Measurements from ENCODE around the gene METTL16.

Gene METTL16

DNA sequence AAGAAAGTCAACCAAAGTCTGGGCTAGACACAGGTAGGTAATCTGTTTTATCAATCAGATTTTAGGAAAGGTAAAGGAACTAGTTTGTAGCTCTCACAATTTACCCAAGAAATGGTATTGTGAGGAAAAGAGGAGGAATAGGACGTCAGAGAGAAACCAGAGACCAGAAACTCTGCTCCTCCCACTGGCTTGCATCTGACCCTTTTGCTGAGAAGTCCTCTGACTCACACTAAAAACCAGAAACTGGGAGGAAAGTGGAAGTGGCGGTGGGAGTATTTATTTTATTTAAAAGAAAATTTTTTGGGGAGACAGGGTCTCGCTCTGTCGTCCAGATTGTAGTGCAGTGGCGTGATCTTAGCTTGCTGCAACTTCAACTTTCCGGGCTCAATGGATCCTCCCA lies 72.9 kb downstream of the METTL16 start:
- Histone ChIP-seq H3K4me3 (no peak overlapping the region), H3K9me3 (no peaks in the 10 kb centered on the region; the same call in 1 of the 2 replicates), H3K4me2 (no peak overlapping the region), H4K20me1 (no peaks in the 10 kb centered on the region), H3K27ac (peak overlapping the region; percentile 38), H3K9ac (no peak overlapping the region), H3K4me1 (peaks cover 63% of the 10 kb centered on the region), H3K27me3 (no peaks in the 10 kb centered on the region), H3K36me3 (peaks cover 61% of the 10 kb centered on the region)
- no peak for TF ChIP-seq Cebpa-rat (IDR thresholded peaks at IDR 0.05)

- H3K4me3 ChIP-seq = peak overlapping the region; percentile 13; the same call in 1 of the 2 replicates
- no peaks in the 10 kb centered on the region for H3K27me3 ChIP-seq
- no peaks in the 10 kb centered on the region; the same call in 1 of the 2 replicates for H3K9me3 ChIP-seq
- H3K9ac ChIP-seq = peak overlapping the region; percentile 65
- peaks cover 66% of the 10 kb centered on the region for H3K4me1 ChIP-seq
- TF ChIP-seq Cebpa-rat (IDR thresholded peaks at IDR 0.05) = no peak
- no peaks in the 10 kb centered on the region for H4K20me1 ChIP-seq
- peak overlapping the region; percentile 68 for H3K27ac ChIP-seq
- H3K36me3 ChIP-seq = peaks cover 71% of the 10 kb centered on the region
- peak overlapping the region; percentile 83 for H3K4me2 ChIP-seq
Observed at GRCh38 chr17:2436316-2436905, 75.3 kb downstream of the METTL16 start.

- no peaks in the 10 kb centered on the region for H3K9me3 ChIP-seq
- peak overlapping the region; percentile 65 for H3K9ac ChIP-seq
- H3K36me3 ChIP-seq = peaks cover 71% of the 10 kb centered on the region
- no peaks in the 10 kb centered on the region for H4K20me1 ChIP-seq
- peak overlapping the region; percentile 83 for H3K4me2 ChIP-seq
- peak overlapping the region; percentile 48 for H3K4me3 ChIP-seq
- no peak for TF ChIP-seq Cebpa-rat (IDR thresholded peaks at IDR 0.05)
- peak overlapping the region; percentile 68 for H3K27ac ChIP-seq
- peaks cover 70% of the 10 kb centered on the region for H3K4me1 ChIP-seq
- no peaks in the 10 kb centered on the region for H3K27me3 ChIP-seq
Observed at GRCh38 chr17:2435862-2436261, 75.8 kb downstream of the METTL16 start.

- TF ChIP-seq Cebpa-rat (IDR thresholded peaks at IDR 0.05) = no peak
- Histone ChIP-seq H3K4me3 (peak overlapping the region; percentile 48), H3K9me3 (no peaks in the 10 kb centered on the region), H3K4me1 (peaks cover 75% of the 10 kb centered on the region), H3K36me3 (peaks cover 65% of the 10 kb centered on the region), H3K9ac (peak overlapping the region; percentile 65), H3K27ac (peak overlapping the region; percentile 68), H3K27me3 (no peaks in the 10 kb centered on the region), H4K20me1 (no peaks in the 10 kb centered on the region), H3K4me2 (peak overlapping the region; percentile 83)
Observed at GRCh38 chr17:2435181-2435741, 76.4 kb downstream of the METTL16 start.

GRCh38 chr17:2433696-2434095 lies 78.0 kb downstream of the METTL16 start:
- Histone ChIP-seq H3K4me2 (peak overlapping the region; percentile 83), H3K4me3 (no peak overlapping the region), H4K20me1 (no peaks in the 10 kb centered on the region), H3K27me3 (no peaks in the 10 kb centered on the region), H3K9me3 (no peaks in the 10 kb centered on the region), H3K9ac (no peak overlapping the region), H3K4me1 (peaks cover 72% of the 10 kb centered on the region), H3K27ac (peak overlapping the region; percentile 68), H3K36me3 (peaks cover 50% of the 10 kb centered on the region)
- TF ChIP-seq Cebpa-rat (IDR thresholded peaks at IDR 0.05) = no peak

DNA sequence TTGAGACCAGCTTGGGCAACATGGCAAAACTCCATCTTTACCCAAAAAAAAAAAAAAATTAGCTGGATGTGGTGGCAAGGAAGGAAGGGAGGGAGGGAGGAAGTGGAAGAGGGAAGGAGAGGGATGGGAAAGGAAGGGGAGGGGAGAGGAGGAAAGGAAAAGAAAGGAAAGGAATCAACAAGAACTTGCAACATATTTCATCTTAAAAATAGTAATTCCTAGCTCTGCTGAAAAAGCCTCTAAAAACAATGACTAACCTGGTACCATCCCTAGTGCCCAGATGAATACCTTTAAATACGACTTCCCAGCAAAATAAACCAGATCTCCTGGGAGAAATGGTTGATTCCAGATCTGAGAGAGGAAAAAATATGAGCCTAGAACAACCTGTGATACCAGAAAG lies 83.8 kb downstream of the METTL16 start:
- H3K9me3 ChIP-seq = no peaks in the 10 kb centered on the region
- peaks cover 14% of the 10 kb centered on the region for H3K4me1 ChIP-seq
- H3K27me3 ChIP-seq = no peaks in the 10 kb centered on the region
- TF ChIP-seq Cebpa-rat (IDR thresholded peaks at IDR 0.05) = no peak
- H3K9ac ChIP-seq = no peak overlapping the region
- no peak overlapping the region for H3K4me2 ChIP-seq
- peaks cover 58% of the 10 kb centered on the region for H3K36me3 ChIP-seq
- H4K20me1 ChIP-seq = no peaks in the 10 kb centered on the region
- H3K27ac ChIP-seq = no peak overlapping the region
- H3K4me3 ChIP-seq = no peak overlapping the region

GRCh38 chr17:2427215-2427614 lies 84.5 kb downstream of the METTL16 start:
- H3K9ac ChIP-seq = no peak overlapping the region
- H3K36me3 ChIP-seq = peaks cover 56% of the 10 kb centered on the region
- no peak overlapping the region for H3K27ac ChIP-seq
- H3K4me1 ChIP-seq = peaks cover 13% of the 10 kb centered on the region
- no peaks in the 10 kb centered on the region for H3K9me3 ChIP-seq
- no peaks in the 10 kb centered on the region for H3K27me3 ChIP-seq
- no peak for TF ChIP-seq Cebpa-rat (IDR thresholded peaks at IDR 0.05)
- no peaks in the 10 kb centered on the region for H4K20me1 ChIP-seq
- no peak overlapping the region for H3K4me2 ChIP-seq
- no peak overlapping the region for H3K4me3 ChIP-seq

GRCh38 chr17:2423271-2423670 lies 88.4 kb downstream of the METTL16 start:
- H3K27ac ChIP-seq = no peak overlapping the region
- no peaks in the 10 kb centered on the region for H4K20me1 ChIP-seq
- H3K4me3 ChIP-seq = no peak overlapping the region
- no peaks in the 10 kb centered on the region for H3K4me1 ChIP-seq
- H3K27me3 ChIP-seq = no peaks in the 10 kb centered on the region
- no peak overlapping the region for H3K9ac ChIP-seq
- TF ChIP-seq Cebpa-rat (IDR thresholded peaks at IDR 0.05) = no peak
- H3K36me3 ChIP-seq = peaks cover 83% of the 10 kb centered on the region
- H3K9me3 ChIP-seq = no peaks in the 10 kb centered on the region
- H3K4me2 ChIP-seq = no peak overlapping the region

GRCh38 chr17:2421315-2422147 lies 90.2 kb downstream of the METTL16 start:
- H3K27me3 ChIP-seq = no peaks in the 10 kb centered on the region
- no peak for TF ChIP-seq Cebpa-rat (IDR thresholded peaks at IDR 0.05)
- peaks cover 90% of the 10 kb centered on the region for H3K36me3 ChIP-seq
- H3K4me3 ChIP-seq = no peak overlapping the region
- H3K9me3 ChIP-seq = no peaks in the 10 kb centered on the region
- peaks cover 10% of the 10 kb centered on the region; the same call in 1 of the 2 replicates for H4K20me1 ChIP-seq
- H3K4me2 ChIP-seq = no peak overlapping the region
- no peak overlapping the region for H3K27ac ChIP-seq
- no peak overlapping the region for H3K9ac ChIP-seq
- H3K4me1 ChIP-seq = no peaks in the 10 kb centered on the region

DNA sequence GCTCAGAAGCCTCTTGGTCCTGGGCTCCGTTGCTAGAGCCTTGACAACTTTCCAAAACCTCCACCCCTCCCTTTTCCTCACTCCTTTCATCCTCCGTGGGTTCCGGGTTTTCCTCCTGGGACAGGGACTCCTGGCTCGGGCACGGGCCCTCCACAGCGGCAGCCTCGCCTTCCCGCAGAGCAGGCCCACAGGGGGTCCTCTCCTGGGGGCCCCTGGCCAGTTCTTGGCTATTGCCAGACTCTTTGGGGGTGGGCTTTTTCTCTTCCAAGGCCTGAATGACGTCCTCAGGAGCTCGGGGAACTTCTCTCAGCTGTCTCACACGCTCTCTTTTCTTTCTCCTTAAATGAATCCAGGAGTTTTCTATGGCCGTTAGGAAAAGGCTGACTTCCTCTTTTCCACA lies 91.5 kb downstream of the METTL16 start:
- Histone ChIP-seq H3K9me3 (no peaks in the 10 kb centered on the region), H3K4me2 (no peak overlapping the region), H3K36me3 (peaks cover 87% of the 10 kb centered on the region), H3K4me1 (0 out of 2 replicates have a peak, but pooled peaks cover 3% of the 10 kb centered on the region), H3K4me3 (no peak overlapping the region), H4K20me1 (peaks cover 13% of the 10 kb centered on the region; the same call in 1 of the 2 replicates), H3K9ac (no peak overlapping the region), H3K27ac (no peak overlapping the region), H3K27me3 (no peaks in the 10 kb centered on the region)
- TF ChIP-seq Cebpa-rat (IDR thresholded peaks at IDR 0.05) = no peak

Data from BLaER1 (cell line).